ENCODE data around the gene LGR4.

- TF ChIP-seq, protein P1, sequence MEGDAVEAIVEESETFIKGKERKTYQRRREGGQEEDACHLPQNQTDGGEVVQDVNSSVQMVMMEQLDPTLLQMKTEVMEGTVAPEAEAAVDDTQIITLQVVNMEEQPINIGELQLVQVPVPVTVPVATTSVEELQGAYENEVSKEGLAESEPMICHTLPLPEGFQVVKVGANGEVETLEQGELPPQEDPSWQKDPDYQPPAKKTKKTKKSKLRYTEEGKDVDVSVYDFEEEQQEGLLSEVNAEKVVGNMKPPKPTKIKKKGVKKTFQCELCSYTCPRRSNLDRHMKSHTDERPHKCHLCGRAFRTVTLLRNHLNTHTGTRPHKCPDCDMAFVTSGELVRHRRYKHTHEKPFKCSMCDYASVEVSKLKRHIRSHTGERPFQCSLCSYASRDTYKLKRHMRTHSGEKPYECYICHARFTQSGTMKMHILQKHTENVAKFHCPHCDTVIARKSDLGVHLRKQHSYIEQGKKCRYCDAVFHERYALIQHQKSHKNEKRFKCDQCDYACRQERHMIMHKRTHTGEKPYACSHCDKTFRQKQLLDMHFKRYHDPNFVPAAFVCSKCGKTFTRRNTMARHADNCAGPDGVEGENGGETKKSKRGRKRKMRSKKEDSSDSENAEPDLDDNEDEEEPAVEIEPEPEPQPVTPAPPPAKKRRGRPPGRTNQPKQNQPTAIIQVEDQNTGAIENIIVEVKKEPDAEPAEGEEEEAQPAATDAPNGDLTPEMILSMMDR (IDR thresholded peaks at IDR 0.05; ENCODE audit: low read depth, low read length, poor library complexity, severe bottlenecking), result no peak
- TF ChIP-seq EZH2phosphoT487 (IDR thresholded peaks at IDR 0.05; ENCODE audit: borderline replicate concordance, low read length), result no peak
Observed at GRCh38 chr11:27487706-27488105, 15.1 kb upstream of the LGR4 start.

Measured in DOHH2 (cell line).